Smooth muscle cell (in vitro differentiated cells): ENCODE results near the gene RHOBTB3. TPM values are rescaled to one million over a fixed set of nuclear protein-coding genes. Genes with fewer than 3 reads are reported as not detected.

Experiments
- DNase-seq: peaks from one replicate; lab custom pipeline; 2025; ENCODE audit not compliant: unreplicated experiment; lab: John Stamatoyannopoulos, UW
- H2AFZ ChIP-seq: fragments of 200-600 bp; sonication (generic); 2 replicates; pipeline ENCODE4 v1.6.0; 2016; ENCODE audit warnings: antibody characterized with exemption, low read depth, mild to moderate bottlenecking
- H3F3A ChIP-seq: fragments of 200-600 bp; sonication (generic); 2 replicates; pipeline ENCODE4 v1.6.0; 2017; ENCODE audit warnings: antibody characterized with exemption, low read depth
- H3K27ac ChIP-seq: fragments of 200-600 bp; sonication (generic); 2 replicates; pipeline ENCODE4 v1.5.1; 2016; ENCODE audit warnings: low read depth, mild to moderate bottlenecking
- H3K27me3 ChIP-seq: fragments of 200-600 bp; sonication (generic); 2 replicates; pipeline ENCODE4 v1.6.1; 2016; ENCODE audit warnings: low read depth, mild to moderate bottlenecking
- H3K36me3 ChIP-seq: fragments of 200-600 bp; sonication (generic); 2 replicates; pipeline ENCODE4 v1.5.1; 2016; ENCODE audit warnings: low read depth
- H3K4me1 ChIP-seq: fragments of 200-600 bp; sonication (generic); 2 replicates; pipeline ENCODE4 v1.5.1; 2016; ENCODE audit warnings: low read depth
- H3K4me2 ChIP-seq: fragments of 200-600 bp; sonication (generic); 2 replicates; pipeline ENCODE4 v1.6.0; 2016; ENCODE audit warnings: mild to moderate bottlenecking
- H3K4me3 ChIP-seq: fragments of 200-600 bp; sonication (generic); 2 replicates; pipeline ENCODE4 v1.5.1; 2016; ENCODE audit warnings: mild to moderate bottlenecking
- H3K79me2 ChIP-seq: fragments of 200-600 bp; sonication (generic); 2 replicates; pipeline ENCODE4 v1.6.0; 2016; ENCODE audit warnings: low read depth, mild to moderate bottlenecking
- H3K9ac ChIP-seq: fragments of 200-600 bp; sonication (generic); 2 replicates; pipeline ENCODE4 v1.6.0; 2016; ENCODE audit warnings: low read depth
- H3K9me3 ChIP-seq: fragments of 200-600 bp; sonication (generic); replicated peaks from 2 replicates; pipeline ENCODE4 v1.5.1; 2016; ENCODE audit warnings: low read depth
- H4K20me1 ChIP-seq: fragments of 200-600 bp; sonication (generic); 2 replicates; pipeline ENCODE4 v1.6.0; 2016; ENCODE audit warnings: low read depth
- CTCF ChIP-seq: fragments of 200-600 bp; sonication (generic); IDR thresholded peaks from 2 replicates; pipeline ENCODE4 v1.5.1; 2017; ENCODE audit warnings: borderline replicate concordance, mild to moderate bottlenecking, antibody characterized with exemption; ENCODE audit not compliant: insufficient read depth, poor library complexity, severe bottlenecking
- WGBS: methylation state at CpG from one replicate; pipeline ENCODE4 v1.1.7; 2016; ENCODE audit warnings: low lambda C conversion rate; 5-methylcytosine and 5-hydroxymethylcytosine counted together
- polyA plus RNA-seq: library from polyadenylated mRNA; unstranded; fragments of >200 nt; fragmentation: Nextera tagmentation; extraction: Ambion mirVana; gene quantifications from 2 replicates; pipeline ENCODE4 v1.2.1, GENCODE V29; 2016
- total RNA-seq: library from RNA; depleted of rRNA; stranded (reverse); fragments of >200 nt; gene quantifications from 2 replicates; pipeline ENCODE4 v1.2.3, GENCODE V29; 2014

The RHOBTB3 gene
- total and polyA plus RNA-seq, 2 experiments from 2014 or later: 127 to 213 TPM

DNA sequence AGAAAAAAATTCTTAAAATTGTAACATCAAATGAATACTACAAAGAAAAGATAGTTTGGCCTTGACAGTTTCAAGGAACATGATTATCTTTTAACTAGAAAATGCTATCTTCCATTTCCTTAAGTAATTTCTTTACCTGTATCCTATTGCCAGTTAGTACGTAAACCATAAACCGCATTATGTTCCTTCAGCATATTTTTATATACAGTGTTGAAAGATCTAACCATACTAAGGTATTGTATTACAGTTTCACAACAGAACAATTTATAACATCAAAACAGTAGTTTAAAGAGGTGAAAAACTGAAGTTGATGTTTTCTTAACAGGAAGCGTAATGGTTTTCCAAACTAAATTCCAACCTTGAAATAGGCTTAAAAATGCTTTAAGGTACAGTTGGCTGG, 46.3 kb downstream of the RHOBTB3 start:
- no peak overlapping the region for H3K9ac ChIP-seq
- H3K79me2 ChIP-seq: no peaks in the 10 kb centered on the region
- H4K20me1 ChIP-seq: no peaks in the 10 kb centered on the region
- peaks cover 15% of the 10 kb centered on the region for H3F3A ChIP-seq
- H2AFZ ChIP-seq: no peak overlapping the region
- H3K27me3 ChIP-seq: no peaks in the 10 kb centered on the region
- peaks cover 8% of the 10 kb centered on the region for H3K4me1 ChIP-seq
- no peak overlapping the region for H3K27ac ChIP-seq
- WGBS: 97% methylated on average over 3 of the region's 3 CpGs
- H3K4me3 ChIP-seq: no peak overlapping the region
- no peaks in the 10 kb centered on the region for H3K36me3 ChIP-seq
- no peak for DNase-seq
- no peaks in the 10 kb centered on the region for H3K9me3 ChIP-seq
- no peak overlapping the region for H3K4me2 ChIP-seq
- TF ChIP-seq CTCF: no peak

DNA sequence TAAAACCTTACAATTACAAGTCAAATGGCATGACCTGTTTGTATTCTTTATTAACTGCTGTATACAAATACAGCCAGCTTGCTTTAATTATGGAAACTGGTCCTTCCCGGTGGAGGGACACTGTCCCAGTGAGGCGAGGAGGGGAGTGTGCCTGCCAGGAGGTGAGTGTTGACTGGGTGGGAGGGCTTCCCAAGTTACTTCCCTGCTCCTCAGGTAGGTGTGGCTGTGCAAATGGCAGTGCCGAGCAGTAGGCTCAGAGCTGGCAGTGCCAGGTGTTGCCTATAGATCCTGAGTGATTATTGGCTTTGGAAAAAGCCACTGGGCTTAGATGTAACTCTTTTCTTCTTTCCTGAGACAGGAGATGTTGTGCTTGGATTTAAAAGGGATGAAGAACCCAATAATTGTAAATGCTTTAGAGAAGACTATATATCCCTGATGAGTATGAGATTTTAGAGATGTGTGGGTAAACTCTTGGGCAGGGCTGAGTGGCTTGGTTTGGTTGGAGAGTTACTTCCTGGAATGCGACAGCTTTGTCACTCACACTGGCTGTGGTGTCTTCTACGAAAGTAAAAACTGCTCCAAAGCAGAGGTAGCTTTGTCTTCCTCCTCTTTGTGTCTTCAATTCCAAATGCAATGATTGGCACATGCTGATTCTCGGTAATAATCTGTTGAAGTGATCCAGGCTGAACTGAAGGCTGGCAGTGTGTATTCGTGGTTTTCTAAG, 47.7 kb downstream of the RHOBTB3 start:
- H3K36me3 ChIP-seq: no peaks in the 10 kb centered on the region
- TF ChIP-seq CTCF: no peak
- no peaks in the 10 kb centered on the region for H3K79me2 ChIP-seq
- DNase-seq: no peak
- peaks cover 12% of the 10 kb centered on the region for H3F3A ChIP-seq
- peaks cover 8% of the 10 kb centered on the region for H3K4me1 ChIP-seq
- no peak overlapping the region for H3K9ac ChIP-seq
- no peak overlapping the region for H3K4me3 ChIP-seq
- no peak overlapping the region for H2AFZ ChIP-seq
- peak overlapping the region; percentile 64 for H3K27ac ChIP-seq
- no peaks in the 10 kb centered on the region for H3K27me3 ChIP-seq
- no peaks in the 10 kb centered on the region for H4K20me1 ChIP-seq
- peak overlapping the region; percentile 62 for H3K4me2 ChIP-seq
- 72% methylated on average over 7 of the region's 7 CpGs for WGBS
- H3K9me3 ChIP-seq: no peaks in the 10 kb centered on the region

DNA sequence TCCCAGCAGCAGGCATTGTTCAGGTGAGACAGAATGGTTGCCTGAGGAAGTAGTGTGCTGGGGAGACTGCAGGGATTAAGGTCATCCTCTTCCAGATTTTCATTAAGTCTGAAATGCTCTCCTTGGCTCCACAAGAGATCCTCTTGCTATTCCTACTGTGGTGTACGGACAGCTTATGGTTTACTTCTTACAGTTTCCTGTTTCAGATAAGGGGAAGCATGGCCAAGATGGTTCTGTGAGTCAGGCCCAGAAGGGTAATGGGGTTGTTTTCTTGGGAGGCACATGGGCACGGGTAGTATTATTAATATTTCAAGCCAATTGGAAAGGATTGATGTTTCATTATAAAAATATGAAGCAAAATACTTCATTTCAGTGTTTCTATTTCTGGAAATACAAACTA, 48.5 kb downstream of the RHOBTB3 start:
- Histone ChIP-seq H3K9me3 (no peaks in the 10 kb centered on the region), H3K27me3 (no peaks in the 10 kb centered on the region), H3K4me2 (peak overlapping the region; percentile 62), H3K4me3 (no peak overlapping the region), H3K9ac (no peak overlapping the region), H4K20me1 (no peaks in the 10 kb centered on the region), H3K27ac (peak overlapping the region; percentile 64), H3K36me3 (peaks cover 4% of the 10 kb centered on the region), H2AFZ (no peak overlapping the region), H3F3A (peaks cover 12% of the 10 kb centered on the region), H3K79me2 (peaks cover 5% of the 10 kb centered on the region), H3K4me1 (peaks cover 8% of the 10 kb centered on the region)
- no peak for TF ChIP-seq CTCF
- WGBS: 31% methylated on average over 2 of the region's 2 CpGs
- DNase-seq: no peak

- Histone ChIP-seq H3K4me3 (no peak overlapping the region), H3K79me2 (peaks cover 5% of the 10 kb centered on the region), H3K27ac (peak overlapping the region; percentile 17), H3K4me2 (no peak overlapping the region), H3F3A (peaks cover 12% of the 10 kb centered on the region), H3K27me3 (no peaks in the 10 kb centered on the region), H3K36me3 (peaks cover 9% of the 10 kb centered on the region), H3K9me3 (no peaks in the 10 kb centered on the region), H3K4me1 (peaks cover 8% of the 10 kb centered on the region), H4K20me1 (no peaks in the 10 kb centered on the region), H3K9ac (no peak overlapping the region), H2AFZ (no peak overlapping the region)
- WGBS: 88% methylated on average over 7 of the region's 7 CpGs
- no peak for TF ChIP-seq CTCF
- DNase-seq: no peak
Observed at GRCh38 chr5:95780597-95780996, 49.5 kb downstream of the RHOBTB3 start.
